Vagina (tissue), 2 donors: ENCODE data around the gene OTOS.

Experiments
- POLR2A ChIP-seq, 2 donors: fragments of 450-650 bp; IDR thresholded peaks; one replicate each; pipeline ENCODE4 v1.6.1; 2017; ENCODE audit warnings: antibody characterized with exemption in 2 of 2, mild to moderate bottlenecking in 2 of 2, moderate library complexity in 2 of 2
- TF ChIP-seq, protein P1 (sequence below), 3 experiments: fragments of 450-650 bp in 2 of 3; fragments of 200-600 bp in 1 of 3; sonication (generic) in 1 of 3; IDR thresholded peaks; one replicate each; pipeline ENCODE4 v1.5.1; 2017 to 2019; ENCODE audit warnings: antibody characterized with exemption in 3 of 3, mild to moderate bottlenecking in 2 of 3, moderate library complexity in 2 of 3

DNA sequence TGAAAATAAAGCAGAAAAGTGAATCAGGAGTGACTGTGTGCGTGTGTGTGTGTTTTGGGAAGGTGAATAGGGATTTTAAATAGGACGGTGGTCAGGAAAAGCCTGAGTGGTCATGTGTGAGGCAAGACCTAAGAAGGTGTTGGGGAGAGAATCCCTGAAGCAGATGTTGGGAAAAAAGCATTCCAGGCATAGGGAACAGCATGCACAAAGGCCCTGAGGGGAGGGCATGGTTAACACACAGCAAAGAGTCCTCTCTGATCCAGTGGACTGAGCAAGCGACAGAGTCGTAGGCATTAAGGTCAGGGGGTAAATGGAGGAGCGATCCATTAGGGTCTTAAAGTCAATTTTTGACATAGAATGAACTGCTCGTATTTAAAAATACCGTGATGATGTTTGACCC is 34.0 kb upstream of the OTOS start:
- TF ChIP-seq, protein P1, sequence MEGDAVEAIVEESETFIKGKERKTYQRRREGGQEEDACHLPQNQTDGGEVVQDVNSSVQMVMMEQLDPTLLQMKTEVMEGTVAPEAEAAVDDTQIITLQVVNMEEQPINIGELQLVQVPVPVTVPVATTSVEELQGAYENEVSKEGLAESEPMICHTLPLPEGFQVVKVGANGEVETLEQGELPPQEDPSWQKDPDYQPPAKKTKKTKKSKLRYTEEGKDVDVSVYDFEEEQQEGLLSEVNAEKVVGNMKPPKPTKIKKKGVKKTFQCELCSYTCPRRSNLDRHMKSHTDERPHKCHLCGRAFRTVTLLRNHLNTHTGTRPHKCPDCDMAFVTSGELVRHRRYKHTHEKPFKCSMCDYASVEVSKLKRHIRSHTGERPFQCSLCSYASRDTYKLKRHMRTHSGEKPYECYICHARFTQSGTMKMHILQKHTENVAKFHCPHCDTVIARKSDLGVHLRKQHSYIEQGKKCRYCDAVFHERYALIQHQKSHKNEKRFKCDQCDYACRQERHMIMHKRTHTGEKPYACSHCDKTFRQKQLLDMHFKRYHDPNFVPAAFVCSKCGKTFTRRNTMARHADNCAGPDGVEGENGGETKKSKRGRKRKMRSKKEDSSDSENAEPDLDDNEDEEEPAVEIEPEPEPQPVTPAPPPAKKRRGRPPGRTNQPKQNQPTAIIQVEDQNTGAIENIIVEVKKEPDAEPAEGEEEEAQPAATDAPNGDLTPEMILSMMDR (IDR thresholded peaks at IDR 0.05) = no peak
- no peak for TF ChIP-seq POLR2A (IDR thresholded peaks at IDR 0.05)
